HG03520 (cell line): ENCODE data around the gene PTMA.
"Not testable (repeated sequence)": the region's sequence is repeated elsewhere in the genome, so short reads cannot be mapped to it uniquely, and the experiment has no call there.

ENCODE experiments used
- ATAC-seq: cut with Tn5 transposase; IDR thresholded peaks from one replicate; pipeline ENCODE4 v1.9.1; 2021; ENCODE audit warnings: mild to moderate bottlenecking, moderate library complexity; ENCODE audit not compliant: unreplicated experiment

Gene PTMA

GRCh38 chr2:231691251-231691772 lies 17.0 kb upstream of the PTMA start:
- no peak for ATAC-seq

DNA sequence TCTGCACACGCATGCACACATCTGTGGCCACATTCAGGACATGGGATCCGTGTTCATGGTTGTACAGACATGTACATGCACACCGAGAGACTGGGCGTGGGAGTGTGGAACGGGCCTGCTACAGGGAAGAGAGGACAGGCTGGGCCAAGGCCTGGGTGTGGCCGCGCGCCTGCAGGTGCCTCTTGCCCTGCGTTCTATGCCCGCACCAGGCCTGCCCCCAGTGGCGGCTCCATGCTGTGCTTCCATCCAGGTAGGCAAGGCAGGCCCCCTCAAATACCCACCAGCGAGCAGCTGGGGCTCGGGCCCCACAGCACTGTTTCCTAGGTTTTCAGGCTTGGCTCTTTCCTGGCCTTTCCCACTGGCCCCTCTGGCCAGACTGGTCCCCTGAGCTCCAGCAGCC lies 15.5 kb upstream of the PTMA start:
- ATAC-seq, result no peak

DNA sequence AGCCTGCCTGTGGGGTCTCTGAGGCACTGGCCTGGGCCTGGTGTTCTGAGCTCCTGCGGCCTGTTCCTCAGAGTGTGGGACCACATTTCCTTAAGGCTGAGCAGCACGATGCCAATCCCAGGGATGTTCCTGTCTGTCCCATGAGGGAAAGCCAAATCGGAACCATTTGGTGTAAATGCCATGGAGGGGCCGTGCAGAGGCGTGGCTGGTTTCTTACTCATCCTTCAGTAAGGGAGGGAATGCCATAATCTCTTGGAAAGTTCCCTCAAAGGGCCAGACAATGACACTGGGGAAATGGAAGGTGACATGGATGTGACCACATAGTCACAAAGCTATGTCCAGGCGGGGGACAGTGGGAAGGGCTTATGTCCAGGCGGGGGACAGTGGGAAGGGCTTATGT lies 14.4 kb upstream of the PTMA start:
- ATAC-seq, result no peak

DNA sequence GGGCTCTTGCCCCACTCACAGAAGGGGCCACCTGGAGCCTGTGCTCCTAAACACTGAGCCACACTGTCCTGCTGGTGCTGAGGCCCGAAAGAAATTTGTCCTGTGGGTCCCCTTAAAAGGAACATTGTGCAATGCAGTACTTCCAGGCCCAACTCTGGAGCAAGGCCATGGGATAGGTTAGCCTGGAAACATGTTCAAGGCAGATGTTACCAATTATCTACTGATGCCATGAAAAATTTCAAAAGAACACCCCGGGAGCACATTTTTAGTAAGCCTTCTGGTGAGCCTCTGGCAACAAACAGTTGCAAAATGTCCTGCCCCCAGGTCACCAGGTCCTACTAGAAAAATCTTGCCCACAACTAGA lies 12.3 kb upstream of the PTMA start:
- ATAC-seq, result no peak

GRCh38 chr2:231699006-231699405 lies 9.3 kb upstream of the PTMA start:
- ATAC-seq, result no peak

DNA sequence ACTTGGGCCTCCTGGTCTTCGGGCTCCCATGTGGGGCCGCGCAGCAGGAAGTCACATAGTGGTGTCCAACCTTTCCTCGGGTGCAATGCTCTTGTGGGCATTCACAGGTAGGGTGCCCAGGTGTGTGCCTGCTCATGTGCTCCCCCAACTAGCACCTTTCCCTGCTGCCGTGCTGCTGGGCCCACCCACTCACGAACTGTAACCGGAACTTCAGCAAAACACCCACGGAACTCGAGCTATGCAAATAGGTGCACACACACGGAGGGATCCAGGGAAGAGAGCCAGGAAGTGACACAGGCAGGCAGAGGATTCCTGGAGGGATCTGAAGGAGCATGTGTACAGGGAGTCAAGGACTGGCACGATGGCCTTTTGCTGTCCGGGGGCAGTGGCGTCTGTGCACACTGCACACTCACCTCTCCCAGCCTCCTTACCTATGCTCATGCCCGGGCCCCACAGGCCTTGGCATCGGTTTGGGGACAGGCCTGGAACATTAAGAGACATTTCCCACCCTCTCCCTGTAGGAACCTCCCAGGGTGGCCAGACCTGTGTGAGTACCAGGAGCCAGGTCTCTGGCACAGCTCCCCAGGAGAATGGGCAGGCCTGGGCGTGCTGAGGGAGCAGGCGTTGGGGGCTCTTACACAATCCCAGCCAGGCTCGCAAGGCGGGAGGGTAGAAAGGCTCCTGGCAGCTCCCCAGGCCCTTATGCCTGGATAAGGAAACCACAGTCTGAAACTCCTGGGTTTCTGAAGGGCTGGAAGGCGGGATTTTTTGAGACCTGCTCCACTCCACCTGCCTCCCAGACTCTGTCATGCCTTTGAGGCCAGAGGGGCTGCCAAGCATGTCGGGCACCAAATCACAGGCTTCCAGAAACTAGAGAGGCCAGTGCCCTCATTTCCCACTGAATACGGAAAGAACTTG lies 6.6 kb upstream of the PTMA start:
- ATAC-seq, result no peak

DNA sequence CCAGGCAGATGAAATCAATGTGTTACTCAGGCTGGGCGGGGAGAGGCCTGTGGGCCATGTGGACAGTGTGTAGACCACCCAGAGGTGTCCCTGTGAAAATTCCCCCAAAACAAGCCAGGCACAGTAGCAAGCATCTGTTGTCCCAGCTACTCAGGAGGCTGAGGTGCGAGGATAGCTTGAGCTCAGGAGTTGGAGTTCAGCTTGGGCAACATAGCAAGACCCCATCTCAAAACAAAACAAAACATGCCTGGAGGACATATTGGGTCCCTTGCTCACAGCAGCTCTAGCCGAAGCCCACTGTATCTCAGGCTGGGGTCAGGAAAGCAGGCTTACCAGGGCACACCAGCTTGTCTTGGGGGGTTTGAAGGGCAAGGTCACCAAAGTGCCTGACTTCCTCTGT lies 4.3 kb upstream of the PTMA start:
- ATAC-seq, result no peak

- peak; percentile 36 for ATAC-seq
These were observed 1.3 kb upstream of the PTMA start for GRCh38 chr2:231706731-231707624.

- ATAC-seq, result no peak
These were observed 749 bp upstream of the PTMA start for GRCh38 chr2:231707625-231707926.

DNA sequence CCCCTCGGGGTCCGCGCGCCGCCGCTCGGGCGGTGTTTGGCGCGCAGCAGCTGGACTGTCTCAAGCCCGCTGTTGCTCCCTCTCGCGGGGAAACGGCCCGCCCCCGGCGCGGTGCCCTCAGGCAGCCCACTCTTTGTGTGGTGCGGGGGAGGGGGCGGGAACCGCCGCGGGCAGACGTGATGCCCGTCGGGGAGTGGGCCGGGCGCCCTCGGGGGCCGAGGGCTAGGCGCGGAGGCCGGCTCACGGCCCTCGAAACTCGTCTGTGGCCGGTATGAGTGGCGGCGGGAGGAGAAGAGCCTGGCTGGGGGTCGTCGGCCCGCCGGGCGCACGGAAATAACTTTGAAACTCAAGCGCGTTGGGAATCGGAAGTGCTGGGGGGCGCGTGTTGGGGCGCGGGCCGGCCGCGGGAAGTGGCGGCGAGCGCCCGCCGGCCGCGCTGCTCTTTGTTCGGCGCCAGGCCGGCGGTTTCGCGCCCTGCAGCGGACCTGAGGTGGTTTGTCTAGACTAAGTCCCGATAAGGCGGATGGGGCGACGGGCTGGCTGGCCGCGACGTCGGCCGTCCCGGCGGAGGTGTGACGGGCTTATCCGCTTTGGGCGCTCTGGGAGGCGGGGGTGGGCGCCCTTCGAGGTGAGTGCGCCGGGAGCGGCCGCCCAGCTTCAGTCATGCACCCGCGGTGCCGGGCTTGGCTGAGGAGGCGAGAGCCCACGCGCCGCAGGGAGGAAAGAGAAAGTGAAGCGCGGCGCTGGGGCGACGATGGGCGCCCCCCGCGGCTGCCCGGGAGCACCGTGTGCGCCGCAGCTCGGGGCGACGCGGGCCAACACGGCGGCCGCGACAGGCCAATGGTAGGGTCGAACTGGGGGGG lies 679 bp downstream of the PTMA start:
- no peak for ATAC-seq

GRCh38 chr2:231709636-231709980 lies 1.3 kb downstream of the PTMA start:
- no peak for ATAC-seq

GRCh38 chr2:231709981-231710798 lies 1.9 kb downstream of the PTMA start:
- no peak for ATAC-seq

DNA sequence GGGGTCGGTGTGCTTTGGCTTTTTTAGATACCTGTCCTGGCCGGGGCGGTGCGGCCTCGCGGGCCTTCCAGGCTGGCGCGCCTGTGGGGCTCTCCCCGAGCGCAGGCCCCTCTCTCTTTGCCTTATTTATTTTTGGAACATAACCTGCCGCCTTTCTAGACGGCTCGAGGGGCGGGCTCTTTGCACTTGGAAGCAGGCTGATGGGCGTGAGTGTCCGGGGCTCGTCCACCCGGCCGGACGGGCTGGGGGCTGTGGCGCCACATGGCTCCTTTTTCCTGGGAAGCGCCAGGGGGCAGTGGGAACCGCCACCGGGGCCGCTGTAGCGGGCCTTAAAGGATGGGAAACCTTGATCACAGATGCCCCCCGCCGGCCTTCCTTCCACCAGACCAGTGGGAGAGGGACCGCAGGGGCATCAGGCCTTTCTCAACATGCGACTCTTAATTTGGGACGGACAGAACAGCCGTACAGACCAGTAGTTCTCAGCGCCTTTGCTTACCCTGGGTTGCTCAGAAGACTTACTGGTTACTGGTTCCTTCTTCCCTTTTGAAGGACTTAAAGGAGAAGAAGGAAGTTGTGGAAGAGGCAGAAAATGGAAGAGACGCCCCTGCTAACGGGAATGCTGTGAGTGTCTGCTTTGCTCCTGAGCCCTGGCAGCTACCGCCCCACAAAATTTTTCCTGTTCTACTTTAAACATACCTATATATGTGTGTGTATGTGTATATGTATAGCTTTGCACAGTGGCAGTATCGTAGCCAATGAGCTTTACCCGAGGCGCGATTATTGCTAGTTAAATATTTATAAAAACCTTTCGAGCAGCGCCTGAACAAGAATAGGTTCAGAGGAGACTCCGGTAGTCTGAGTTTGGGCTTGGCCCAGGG lies 2.7 kb downstream of the PTMA start:
- ATAC-seq, result no peak

- ATAC-seq, result no peak
These were observed 3.5 kb downstream of the PTMA start for GRCh38 chr2:231711677-231712450.

GRCh38 chr2:231712451-231713021 lies 4.2 kb downstream of the PTMA start:
- ATAC-seq, result not testable (repeated sequence)

DNA sequence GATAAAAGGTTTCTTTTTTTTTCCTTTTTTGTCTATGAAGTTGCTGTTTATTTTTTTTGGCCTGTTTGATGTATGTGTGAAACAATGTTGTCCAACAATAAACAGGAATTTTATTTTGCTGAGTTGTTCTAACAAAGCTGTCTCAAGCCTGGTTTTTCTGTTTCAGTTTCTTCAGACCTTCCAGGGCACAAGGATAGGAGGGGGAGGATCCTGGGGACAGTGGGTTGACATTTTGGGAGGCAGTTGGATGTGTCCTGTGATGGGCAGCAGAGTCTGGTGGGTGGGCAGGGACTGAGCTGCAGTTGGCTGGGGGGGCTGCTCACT lies 5.0 kb downstream of the PTMA start:
- ATAC-seq, result not testable (repeated sequence)

- ATAC-seq, result no peak
These were observed 5.7 kb downstream of the PTMA start for GRCh38 chr2:231713730-231714638.
